OCI-LY3 (cell line): ENCODE data around the gene ESRRG.

ENCODE experiments used
- CTCF ChIP-seq: fragments of 200-600, 300-600 bp; sonication (generic); IDR thresholded peaks from 2 replicates; pipeline ENCODE4 v1.5.1; 2014; ENCODE audit warnings: antibody characterized with exemption, low read length, low read depth
- EZH2phosphoT487 ChIP-seq: fragments of 200-600 bp; shearing (Covaris generic); IDR thresholded peaks from 2 replicates; pipeline ENCODE4 v1.6.1; 2018; ENCODE audit warnings: antibody characterized with exemption, mixed run types, low read depth

GRCh38 chr1:216563087-216563486, 160.1 kb downstream of the ESRRG start:
- no peak for TF ChIP-seq CTCF
- TF ChIP-seq EZH2phosphoT487: no peak
